ENCODE results near the gene SGMS1.

The SGMS1 gene

GRCh38 chr10:50605269-50605950 lies 18.3 kb downstream of the SGMS1 start:
- no peak for DNase-seq

DNA sequence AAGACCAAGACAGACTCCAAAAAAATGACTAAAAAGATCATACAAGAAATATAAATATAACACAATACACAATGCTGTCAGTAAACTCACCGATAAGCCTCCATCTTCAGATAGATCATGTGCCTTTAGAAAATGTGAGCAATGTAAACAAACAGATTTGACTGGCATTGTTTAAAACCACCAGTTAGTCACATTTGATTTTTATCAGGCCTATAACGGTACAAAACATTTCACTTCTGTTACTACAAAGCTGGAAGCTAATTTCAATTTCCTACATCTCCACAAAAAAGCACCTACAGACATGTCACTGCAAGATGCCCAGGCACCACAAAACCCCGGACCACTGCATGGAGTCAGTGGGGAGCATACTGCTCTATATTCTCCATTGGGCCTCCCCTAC lies 18.9 kb downstream of the SGMS1 start:
- no peak for DNase-seq

- peak; percentile 75 for DNase-seq
Measured at GRCh38 chr10:50604049-50604640, 19.6 kb downstream of the SGMS1 start.

- no peak for DNase-seq
Measured at GRCh38 chr10:50603151-50603850, 20.5 kb downstream of the SGMS1 start.

DNA sequence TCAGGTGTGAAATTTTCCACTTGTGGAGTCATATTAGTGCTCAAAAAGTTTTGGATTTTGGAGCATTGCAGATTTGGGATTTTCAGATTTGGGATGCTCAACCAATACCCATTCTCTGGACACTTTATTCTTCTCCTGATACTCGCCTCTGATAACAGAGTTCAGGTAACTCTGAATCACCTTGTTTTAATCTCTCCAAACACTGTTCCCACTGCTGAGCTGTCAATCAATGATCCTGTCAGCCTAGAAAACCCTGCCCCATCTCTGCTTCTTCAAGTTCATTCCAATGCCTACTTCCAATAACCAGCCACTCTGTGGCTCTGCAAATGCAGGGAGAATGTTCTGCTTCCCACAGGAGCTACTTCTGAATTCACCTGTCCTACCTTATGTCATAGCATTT lies 21.8 kb downstream of the SGMS1 start:
- no peak for DNase-seq

GRCh38 chr10:50600831-50601477 lies 22.8 kb downstream of the SGMS1 start:
- no peak for DNase-seq

DNA sequence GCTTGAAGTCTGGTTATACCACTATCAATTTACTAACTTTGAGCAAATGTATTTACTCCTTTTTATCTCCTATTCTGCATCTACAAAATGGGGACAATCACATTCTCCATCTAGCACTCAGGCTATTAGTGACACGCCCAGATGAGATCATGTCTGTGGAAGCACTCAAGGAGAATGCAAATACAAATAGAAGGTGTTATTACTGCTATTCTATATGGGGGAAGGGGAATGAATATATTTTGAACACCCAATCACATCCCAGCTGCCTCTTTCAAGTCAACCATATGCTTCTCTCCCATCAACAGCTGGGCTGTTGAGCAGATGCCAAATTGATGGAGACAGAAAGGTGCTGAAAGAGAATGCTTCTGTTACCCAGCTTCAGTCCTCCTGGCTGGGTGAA lies 23.5 kb downstream of the SGMS1 start:
- no peak for DNase-seq

DNA sequence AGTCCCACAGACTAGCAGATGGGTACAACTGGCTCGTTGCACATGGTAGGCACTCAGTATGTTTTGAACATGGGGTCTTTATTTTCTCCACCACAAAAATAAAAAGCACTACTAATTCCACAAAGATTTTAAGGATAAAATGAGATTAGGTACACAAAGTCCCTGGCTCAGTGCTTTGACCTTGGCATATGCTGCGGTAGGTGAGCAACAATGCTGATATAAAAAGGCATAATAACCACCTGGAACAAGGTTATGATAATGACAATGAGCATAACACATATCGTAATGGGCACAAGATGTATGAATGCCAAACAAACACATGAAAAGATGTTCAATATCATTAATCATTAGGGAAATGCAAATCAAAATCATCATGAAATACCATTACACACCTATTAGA lies 26.9 kb downstream of the SGMS1 start:
- no peak for DNase-seq

- no peak for DNase-seq
Measured at GRCh38 chr10:50596456-50596855, 27.3 kb downstream of the SGMS1 start.

DNA sequence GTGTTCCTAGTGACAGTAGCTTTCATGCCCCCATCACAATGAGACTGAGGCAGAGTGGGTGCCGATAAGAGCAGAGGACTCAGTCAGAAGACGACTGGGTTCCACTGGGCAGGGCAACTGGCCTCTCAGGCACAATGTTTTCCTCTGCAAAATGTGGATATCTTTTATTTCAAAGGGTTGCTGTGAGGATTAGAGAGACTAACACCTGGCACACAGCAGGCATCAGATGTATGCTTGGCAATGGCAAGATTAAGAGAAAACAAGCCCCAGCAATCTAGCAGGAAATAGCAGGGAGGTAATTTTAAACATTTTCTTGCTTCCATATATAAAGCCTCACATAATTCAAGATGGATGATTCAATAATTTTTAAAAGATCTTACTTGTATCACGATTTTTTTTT lies 28.0 kb downstream of the SGMS1 start:
- DNase-seq = no peak

GRCh38 chr10:50593523-50594376 lies 30.0 kb downstream of the SGMS1 start:
- peak; percentile 21 for DNase-seq

GRCh38 chr10:50592961-50593418 lies 30.8 kb downstream of the SGMS1 start:
- DNase-seq = no peak

DNA sequence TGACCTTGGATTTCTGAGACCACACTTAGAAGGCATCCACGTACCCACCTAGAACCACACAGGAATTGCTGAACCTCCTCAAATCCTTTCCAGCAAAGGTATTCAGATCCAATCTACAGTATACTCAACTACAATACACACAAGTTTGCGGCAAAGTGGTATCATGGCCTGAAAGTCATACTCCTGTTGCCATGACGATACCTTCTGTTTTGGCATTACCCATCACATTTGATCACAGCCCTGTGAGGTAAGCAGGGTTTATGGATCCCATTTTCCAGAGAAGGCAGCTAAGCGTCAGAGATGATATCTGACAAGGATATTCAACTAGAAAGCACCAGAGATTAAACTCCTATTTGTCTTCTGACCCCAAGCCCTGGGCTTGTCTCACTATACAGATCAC lies 32.8 kb downstream of the SGMS1 start:
- DNase-seq = no peak

DNA sequence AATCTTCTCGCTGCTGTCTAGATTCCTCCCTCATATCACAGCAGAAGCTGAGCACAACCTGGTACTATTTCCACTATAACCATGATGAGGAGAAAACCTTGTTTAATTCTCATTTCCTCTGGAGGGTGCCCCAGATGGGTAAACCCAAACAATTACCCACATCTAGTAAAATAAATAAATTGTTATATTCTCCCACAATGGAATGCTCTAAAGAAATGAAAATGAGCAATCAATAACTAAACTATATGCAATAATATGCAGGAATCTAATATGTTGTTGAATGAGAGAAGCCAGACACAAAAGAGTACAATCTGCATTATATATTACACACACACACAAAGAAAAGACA lies 37.0 kb downstream of the SGMS1 start:
- no peak for DNase-seq

GRCh38 chr10:50585921-50586739 lies 37.6 kb downstream of the SGMS1 start:
- no peak for DNase-seq

GRCh38 chr10:50582766-50583762 lies 40.7 kb downstream of the SGMS1 start:
- DNase-seq = no peak

DNA sequence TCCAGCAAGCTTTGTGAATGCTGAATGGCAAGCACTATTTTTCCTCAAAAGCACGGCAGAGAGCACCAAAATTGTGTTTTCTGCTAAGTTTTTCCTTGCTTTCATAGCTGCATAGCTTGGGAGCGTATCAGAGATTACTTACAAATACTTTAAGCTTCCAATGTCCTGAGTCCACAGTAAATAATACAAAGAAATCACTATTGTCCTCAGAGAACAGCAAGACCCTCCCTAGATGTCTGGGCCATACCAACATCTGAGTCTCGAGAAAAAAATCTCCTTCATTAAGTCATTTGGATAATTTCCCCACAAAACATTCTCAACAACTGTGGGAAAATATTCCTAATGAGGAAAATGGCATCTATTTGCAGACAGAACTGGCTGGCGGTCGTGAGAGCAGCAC lies 41.7 kb downstream of the SGMS1 start:
- no peak for DNase-seq

GRCh38 chr10:50580262-50580891 lies 43.4 kb downstream of the SGMS1 start:
- DNase-seq = no peak

DNA sequence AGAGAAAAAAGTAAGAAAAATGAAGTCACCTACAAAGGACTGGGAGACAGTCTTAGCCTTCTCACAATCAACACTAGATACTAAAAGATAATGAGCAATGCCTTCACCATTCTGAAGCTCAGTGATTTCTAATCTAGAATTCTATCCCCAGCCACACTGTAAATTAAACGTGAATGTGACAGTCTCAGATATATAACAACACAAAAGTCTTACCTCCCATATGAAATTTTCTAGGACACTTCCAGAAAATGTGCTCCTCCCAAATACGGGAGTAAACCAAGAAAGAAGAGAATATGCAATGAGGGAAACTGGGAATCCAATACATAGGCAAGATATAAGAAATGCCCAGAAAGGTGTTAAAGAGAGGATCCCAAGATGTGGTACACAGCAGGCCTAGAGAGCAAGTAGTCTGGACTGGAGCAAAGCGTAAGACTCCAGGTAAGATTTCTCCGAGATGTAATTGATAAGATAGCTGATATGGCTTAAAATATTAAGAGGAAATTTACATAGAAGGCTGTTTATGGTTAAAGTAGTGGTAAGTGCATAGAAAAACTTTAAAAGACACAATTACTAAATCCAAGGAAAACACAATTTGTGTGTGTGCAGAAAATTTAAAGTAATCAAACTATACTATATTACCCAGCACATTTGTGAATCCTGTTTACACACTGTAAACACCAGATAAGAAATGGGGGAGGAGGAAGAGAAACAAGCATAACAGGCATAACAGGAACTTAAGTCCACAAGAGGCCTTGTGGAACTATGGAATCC lies 44.1 kb downstream of the SGMS1 start:
- DNase-seq = no peak

Data from NCI-H1092 treated with DMSO at 0.1 percent for 48 hours (cell line).